Activated CD4-positive, alpha-beta T cell treated with anti-CD3 and anti-CD28 coated beads for 4 hours (primary cell): Measurements from ENCODE around the gene ABCA6.
"Not testable (repeated sequence)": the region's sequence is repeated elsewhere in the genome, so short reads cannot be mapped to it uniquely, and the experiment has no call there.

Experiments
- DNase-seq, 2 donors: peaks; one replicate each; pipeline ENCODE4 v3.0.0-alpha.2; 2020

The ABCA6 gene

GRCh38 chr17:69072803-69073256 is 68.9 kb downstream of the ABCA6 start:
- DNase-seq: not testable (repeated sequence)

GRCh38 chr17:69071233-69071586 is 70.5 kb downstream of the ABCA6 start:
- not testable (repeated sequence) for DNase-seq

GRCh38 chr17:69070378-69071232 is 71.1 kb downstream of the ABCA6 start:
- DNase-seq: not testable (repeated sequence)

- DNase-seq: no peak
Measured at GRCh38 chr17:69069226-69069750, 72.4 kb downstream of the ABCA6 start.

GRCh38 chr17:69067274-69068047 is 74.2 kb downstream of the ABCA6 start:
- DNase-seq: no peak

- DNase-seq: no peak
Measured at GRCh38 chr17:69066482-69066881, 75.2 kb downstream of the ABCA6 start.

- no peak for DNase-seq
Measured at GRCh38 chr17:69065113-69065512, 76.6 kb downstream of the ABCA6 start.

- DNase-seq: no peak
Measured at GRCh38 chr17:69064476-69064875, 77.2 kb downstream of the ABCA6 start.

- DNase-seq: no peak
Measured at GRCh38 chr17:69064001-69064400, 77.7 kb downstream of the ABCA6 start.

- DNase-seq: no peak
Measured at GRCh38 chr17:69062860-69063581, 78.7 kb downstream of the ABCA6 start.

- DNase-seq: no peak
Measured at GRCh38 chr17:69061721-69062556, 79.8 kb downstream of the ABCA6 start.

- no peak for DNase-seq
Measured at GRCh38 chr17:69060822-69061221, 80.9 kb downstream of the ABCA6 start, which contains the start of gene ABCA9. Gene ABCA9 (minus strand): TSS chr17:69060927. CDS start chr17:69051126, 9,801 bp downstream.

- no peak for DNase-seq
Measured at GRCh38 chr17:69059458-69060175, 82.1 kb downstream of the ABCA6 start.

- no peak for DNase-seq
Measured at GRCh38 chr17:69058165-69058564, 83.5 kb downstream of the ABCA6 start.

- no peak for DNase-seq
Measured at GRCh38 chr17:69057280-69057679, 84.4 kb downstream of the ABCA6 start.

- DNase-seq: no peak
Measured at GRCh38 chr17:69056179-69056823, 85.4 kb downstream of the ABCA6 start.

- DNase-seq: no peak
Measured at GRCh38 chr17:69055334-69055733, 86.4 kb downstream of the ABCA6 start.

GRCh38 chr17:69050999-69051775 is 90.5 kb downstream of the ABCA6 start:
- no peak for DNase-seq

- DNase-seq: no peak
Measured at GRCh38 chr17:69048634-69049033, 93.1 kb downstream of the ABCA6 start.
